HUES64 (cell line): Measurements from ENCODE around the gene SIRPG.

Experiments used
- H3K27ac ChIP-seq: 2 replicates; pipeline ENCODE4 v1.7.0; 2013; ENCODE audit warnings: low read depth, low read length, inconsistent platforms
- H3K27me3 ChIP-seq: 2 replicates; pipeline ENCODE4 v1.6.1; 2013; ENCODE audit warnings: mild to moderate bottlenecking, low read length; ENCODE audit not compliant: insufficient read depth
- H3K36me3 ChIP-seq: 2 replicates; pipeline ENCODE4 v1.6.1; 2013; ENCODE audit warnings: mild to moderate bottlenecking, low read length; ENCODE audit not compliant: insufficient read depth
- H3K4me1 ChIP-seq: 2 replicates; pipeline ENCODE4 v1.6.1; 2013; ENCODE audit warnings: mild to moderate bottlenecking, low read length, moderate library complexity; ENCODE audit not compliant: insufficient read depth
- H3K4me3 ChIP-seq: 2 replicates; pipeline ENCODE4 v1.5.1; 2013; ENCODE audit warnings: mild to moderate bottlenecking, low read length, moderate library complexity
- H3K9ac ChIP-seq: 2 replicates; pipeline ENCODE4 v1.6.1; 2013; ENCODE audit warnings: mild to moderate bottlenecking, low read depth, low read length
- H3K9me3 ChIP-seq: 2 replicates; pipeline ENCODE4 v1.6.1; 2013; ENCODE audit warnings: low read depth, low read length; ENCODE audit not compliant: insufficient read depth
- WGBS: fragments of 150-250, 120-280 bp; methylation state at CpG from one replicate; pipeline ENCODE4 v1.1.7; 2013; ENCODE audit warnings: missing lambda C conversion rate; 5-methylcytosine and 5-hydroxymethylcytosine counted together

Gene SIRPG

DNA sequence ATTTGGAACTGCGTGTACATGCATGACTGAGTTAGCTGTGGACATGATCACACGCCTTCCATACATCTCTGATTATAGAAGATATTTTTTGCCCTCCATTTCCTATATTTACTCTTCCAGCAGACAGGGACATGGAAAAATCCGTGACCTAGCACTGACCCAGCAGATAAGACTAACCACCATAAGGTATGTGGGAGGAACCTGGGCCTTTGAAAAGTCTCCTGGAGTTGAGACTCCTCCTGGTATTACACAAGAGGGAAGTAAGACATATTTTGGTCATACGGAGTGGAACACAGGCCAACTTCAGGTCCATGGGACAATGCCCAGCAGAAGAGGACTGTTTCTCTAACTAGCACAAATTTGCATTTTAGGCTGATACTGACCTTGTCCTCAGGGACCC is 24.0 kb downstream of the SIRPG start:
- Histone ChIP-seq H3K4me1 (peaks cover 8% of the 10 kb centered on the region; the same call in 1 of the 2 replicates), H3K9ac (no peak overlapping the region), H3K9me3 (no peaks in the 10 kb centered on the region), H3K4me3 (no peak overlapping the region), H3K36me3 (no peaks in the 10 kb centered on the region), H3K27ac (no peak overlapping the region), H3K27me3 (no peaks in the 10 kb centered on the region)
- 95% methylated on average over 4 of the region's 4 CpGs for WGBS

DNA sequence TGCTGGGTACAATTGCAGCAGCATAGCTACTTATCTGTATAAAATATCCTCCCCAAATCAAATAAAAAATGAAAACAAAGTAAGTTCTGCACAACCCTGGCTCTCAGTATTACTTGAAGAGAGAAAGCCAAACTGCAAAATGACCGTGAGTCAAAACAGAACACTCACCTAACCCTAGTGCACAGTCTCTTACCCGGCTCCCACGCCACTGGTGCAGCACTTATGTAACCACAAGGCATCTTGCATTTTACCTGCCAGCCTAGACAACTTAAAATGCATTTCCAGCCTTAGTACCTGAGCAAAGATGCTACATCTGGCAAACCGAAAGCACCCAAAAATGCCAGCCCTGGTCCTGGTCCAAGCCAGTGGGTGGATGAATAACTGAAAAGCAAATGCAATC is 25.4 kb downstream of the SIRPG start:
- no peaks in the 10 kb centered on the region for H3K9me3 ChIP-seq
- H3K4me3 ChIP-seq: no peak overlapping the region
- H3K27ac ChIP-seq: no peak overlapping the region
- no peaks in the 10 kb centered on the region for H3K36me3 ChIP-seq
- H3K4me1 ChIP-seq: peaks cover 8% of the 10 kb centered on the region; the same call in 1 of the 2 replicates
- no peak overlapping the region for H3K9ac ChIP-seq
- no peaks in the 10 kb centered on the region for H3K27me3 ChIP-seq
- 92% methylated on average over 4 of the region's 4 CpGs for WGBS

DNA sequence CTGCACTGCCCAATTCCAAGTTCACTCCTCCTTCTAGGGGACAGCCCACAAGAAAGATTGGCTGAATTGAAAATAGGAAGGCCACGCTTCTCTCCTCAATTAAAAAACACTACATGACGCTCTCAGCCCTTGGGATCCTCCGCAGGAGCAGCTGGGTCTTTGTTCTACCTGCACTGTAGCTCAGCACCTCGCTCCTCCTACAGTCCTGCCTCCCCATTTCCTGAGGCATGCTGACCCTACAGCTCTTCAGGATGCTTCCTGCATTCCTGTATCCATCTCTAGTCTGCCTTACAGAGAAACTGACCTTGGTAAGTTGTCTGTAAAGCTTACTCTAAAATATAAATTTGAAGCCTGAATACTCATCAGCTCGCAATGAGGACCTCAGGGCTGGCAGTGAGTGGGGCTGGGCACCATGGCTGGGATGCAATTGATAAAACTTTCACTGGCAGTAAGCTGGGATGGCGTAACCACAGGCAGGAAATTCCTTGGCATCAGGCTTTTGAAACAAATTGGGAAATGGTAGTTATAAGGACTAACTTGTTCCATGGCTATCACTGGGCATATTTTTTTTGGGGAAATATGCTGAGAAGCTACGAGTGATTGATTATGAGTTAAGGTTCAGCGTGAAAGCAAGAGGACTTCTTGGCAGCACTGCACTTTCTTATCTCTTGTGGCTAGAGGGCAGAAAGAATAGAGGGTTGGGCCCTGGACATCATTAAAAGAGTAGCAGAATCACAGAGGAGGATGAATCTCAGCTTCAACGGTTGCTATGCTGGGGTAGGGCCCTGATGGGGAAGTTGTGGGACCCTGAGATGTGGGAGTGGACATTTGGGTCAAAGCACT is 26.0 kb downstream of the SIRPG start:
- Histone ChIP-seq H3K9me3 (no peaks in the 10 kb centered on the region), H3K36me3 (no peaks in the 10 kb centered on the region), H3K27ac (no peak overlapping the region), H3K4me3 (no peak overlapping the region), H3K27me3 (no peaks in the 10 kb centered on the region), H3K9ac (no peak overlapping the region), H3K4me1 (peaks cover 8% of the 10 kb centered on the region; the same call in 1 of the 2 replicates)
- WGBS: 68% methylated on average over 9 of the region's 9 CpGs

DNA sequence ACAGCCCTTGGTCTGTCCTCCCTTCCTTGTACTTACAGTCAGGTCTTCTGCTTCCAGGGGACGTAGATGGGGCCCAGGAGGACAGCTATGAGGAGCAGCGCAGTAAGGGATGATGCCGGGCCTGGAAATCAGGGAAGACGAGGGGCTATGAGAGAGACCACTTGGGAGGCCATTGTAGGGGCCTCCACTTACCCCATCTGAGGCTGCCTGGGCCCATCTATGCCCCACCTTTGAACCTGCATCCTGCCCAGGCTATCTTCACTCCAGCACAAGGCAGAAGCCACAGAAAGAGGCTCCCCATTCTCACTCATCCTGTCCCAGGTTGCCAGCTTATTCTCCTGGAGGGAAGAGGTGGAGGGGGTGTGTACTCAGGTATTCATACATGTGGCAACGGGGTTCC is 27.4 kb downstream of the SIRPG start:
- no peaks in the 10 kb centered on the region for H3K36me3 ChIP-seq
- H3K9me3 ChIP-seq: no peaks in the 10 kb centered on the region
- peaks cover 8% of the 10 kb centered on the region; the same call in 1 of the 2 replicates for H3K4me1 ChIP-seq
- H3K27ac ChIP-seq: no peak overlapping the region
- H3K4me3 ChIP-seq: no peak overlapping the region
- no peak overlapping the region for H3K9ac ChIP-seq
- 91% methylated on average over 5 of the region's 5 CpGs for WGBS
- no peaks in the 10 kb centered on the region for H3K27me3 ChIP-seq

DNA sequence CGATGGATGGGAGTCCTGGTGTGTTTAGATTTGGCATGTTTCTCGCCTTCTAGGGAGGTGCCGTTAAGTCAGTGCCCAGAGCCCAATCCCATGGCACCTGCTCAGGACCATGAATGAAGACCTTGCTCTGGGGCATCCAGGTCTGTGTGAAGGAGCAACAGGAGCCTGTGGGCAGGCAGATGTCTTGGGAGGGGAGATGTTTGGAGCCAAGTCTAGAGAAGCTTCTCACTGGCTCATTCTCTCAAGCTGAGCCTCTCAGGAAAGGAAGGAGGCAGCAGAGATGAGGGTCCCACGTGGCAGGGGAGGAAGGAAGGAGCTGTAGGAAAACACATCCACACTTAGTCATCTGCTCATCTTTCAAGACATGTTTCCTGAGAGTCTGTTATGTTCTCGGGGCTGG is 28.3 kb downstream of the SIRPG start:
- no peak overlapping the region for H3K4me3 ChIP-seq
- 95% methylated on average over 5 of the region's 5 CpGs for WGBS
- peaks cover 8% of the 10 kb centered on the region; the same call in 1 of the 2 replicates for H3K4me1 ChIP-seq
- no peaks in the 10 kb centered on the region for H3K36me3 ChIP-seq
- H3K27me3 ChIP-seq: no peaks in the 10 kb centered on the region
- no peak overlapping the region for H3K9ac ChIP-seq
- H3K27ac ChIP-seq: no peak overlapping the region
- no peaks in the 10 kb centered on the region for H3K9me3 ChIP-seq

DNA sequence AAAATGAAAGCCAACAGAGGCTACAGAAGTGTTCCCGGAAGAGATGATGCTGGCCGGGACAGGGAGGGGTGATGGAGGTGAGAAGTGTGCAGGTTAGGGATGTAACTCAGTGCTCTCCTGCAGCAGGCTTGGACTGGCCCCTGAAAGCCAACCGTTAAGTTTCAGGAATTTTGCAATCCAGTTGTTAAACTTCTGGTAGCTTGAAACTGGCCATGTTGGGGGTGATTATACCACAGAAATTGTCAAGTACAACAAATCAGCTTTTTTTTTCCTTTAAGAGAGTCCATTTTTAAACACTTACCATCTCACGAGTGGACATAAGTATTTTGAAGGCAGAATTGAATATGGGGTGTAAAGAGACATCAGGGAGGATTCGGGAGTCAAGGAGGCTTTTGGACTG is 29.0 kb downstream of the SIRPG start:
- Histone ChIP-seq H3K4me1 (peaks cover 11% of the 10 kb centered on the region), H3K27ac (no peak overlapping the region), H3K9me3 (no peaks in the 10 kb centered on the region)

DNA sequence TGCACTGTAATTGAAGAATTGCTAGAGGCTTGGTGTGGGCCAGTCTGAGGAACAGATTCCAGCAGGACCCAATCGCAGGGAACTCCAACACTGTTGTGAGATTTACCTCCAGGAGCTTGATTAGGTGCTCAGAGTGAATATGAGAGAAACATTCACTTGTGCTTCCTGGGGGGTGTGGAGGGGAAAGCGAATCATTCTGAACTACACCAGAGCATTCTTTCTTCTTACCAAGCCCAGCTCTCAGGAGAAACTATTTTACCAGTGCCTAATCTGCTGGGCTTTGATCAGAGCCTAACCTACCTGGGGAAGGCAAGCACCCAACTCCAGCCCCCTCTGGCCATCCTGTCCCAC is 30.4 kb downstream of the SIRPG start:
- Histone ChIP-seq H3K27me3 (no peaks in the 10 kb centered on the region), H3K9me3 (no peaks in the 10 kb centered on the region), H3K9ac (no peak overlapping the region), H3K36me3 (no peaks in the 10 kb centered on the region), H3K4me1 (peaks cover 13% of the 10 kb centered on the region), H3K4me3 (no peak overlapping the region), H3K27ac (no peak overlapping the region)
- WGBS: 77% methylated on average over 2 of the region's 2 CpGs

More for the DNA sequence above, 29.0 kb downstream of the SIRPG start:
- Histone ChIP-seq H3K9ac (no peak overlapping the region), H3K27me3 (no peaks in the 10 kb centered on the region), H3K36me3 (no peaks in the 10 kb centered on the region), H3K4me3 (no peak overlapping the region)
- WGBS: 91% methylated on average over 5 of the region's 5 CpGs

DNA sequence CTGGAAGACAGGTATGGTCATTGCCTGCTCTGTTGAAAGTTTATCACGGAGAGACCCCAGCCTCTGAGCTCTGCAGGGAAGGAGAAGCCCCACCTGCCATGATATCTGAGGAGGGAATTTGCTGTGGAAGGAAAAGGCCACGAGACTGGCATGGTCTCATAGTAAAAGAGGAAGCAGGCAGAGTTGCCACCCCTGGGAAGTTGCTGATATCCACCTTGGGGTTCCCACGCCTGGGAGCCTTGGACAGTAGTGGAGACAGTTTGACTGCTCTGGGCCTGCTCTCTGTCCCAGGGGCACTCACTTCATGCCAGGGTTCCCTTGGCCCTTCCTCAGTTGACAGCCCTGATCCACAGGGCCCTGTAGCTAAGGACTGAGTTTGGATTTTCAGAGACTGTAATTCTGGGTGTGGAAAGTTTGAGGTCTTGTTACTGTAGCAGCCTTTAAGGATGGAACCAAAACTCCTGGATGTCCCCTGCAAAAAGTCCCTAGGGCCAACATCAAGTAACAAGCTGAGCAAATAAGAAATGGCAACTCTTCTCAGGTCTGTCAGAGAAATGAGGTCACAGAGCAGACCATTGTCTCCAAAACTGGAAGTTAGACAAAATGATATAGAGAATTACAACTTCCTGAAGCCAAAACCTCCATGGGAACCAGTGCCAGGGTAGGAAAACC is 30.9 kb downstream of the SIRPG start:
- H3K4me1 ChIP-seq: peaks cover 13% of the 10 kb centered on the region
- H3K27ac ChIP-seq: no peak overlapping the region
- H3K9me3 ChIP-seq: no peaks in the 10 kb centered on the region
- H3K9ac ChIP-seq: no peak overlapping the region
- WGBS: 91% methylated on average over 3 of the region's 3 CpGs
- no peaks in the 10 kb centered on the region for H3K27me3 ChIP-seq
- H3K36me3 ChIP-seq: no peaks in the 10 kb centered on the region
- no peak overlapping the region for H3K4me3 ChIP-seq

DNA sequence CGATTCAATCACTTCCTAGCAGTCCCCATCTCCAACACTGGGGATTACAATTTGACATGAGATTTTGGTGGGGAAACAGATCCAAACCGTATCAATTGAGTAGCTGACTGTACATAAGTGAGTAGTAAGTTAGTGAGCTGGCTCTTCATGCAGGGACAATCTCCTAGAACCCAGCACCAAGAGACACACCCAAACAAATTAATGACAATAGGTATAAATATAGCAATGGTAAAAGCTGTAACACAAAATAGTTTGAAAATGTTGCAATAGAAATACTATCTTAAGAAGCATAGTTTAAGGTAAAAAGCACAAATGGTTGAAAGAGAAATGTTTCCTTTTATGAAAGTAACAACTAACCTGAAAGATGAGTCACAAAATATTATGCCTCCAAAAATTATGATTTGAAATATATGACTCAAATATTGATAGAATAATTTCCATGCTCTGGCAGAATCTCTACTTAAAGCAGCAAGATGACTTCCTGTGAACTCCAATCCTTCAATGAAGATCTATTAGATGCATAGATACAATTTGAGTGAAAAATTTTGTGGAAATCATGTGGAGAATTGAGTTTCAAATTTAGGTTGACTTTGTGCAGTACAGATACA is 32.4 kb downstream of the SIRPG start:
- Histone ChIP-seq H3K4me1 (peaks cover 5% of the 10 kb centered on the region; the same call in 1 of the 2 replicates), H3K27ac (no peak overlapping the region), H3K27me3 (no peaks in the 10 kb centered on the region), H3K36me3 (no peaks in the 10 kb centered on the region), H3K9me3 (no peaks in the 10 kb centered on the region), H3K9ac (no peak overlapping the region), H3K4me3 (no peak overlapping the region)
- 77% methylated on average over 2 of the region's 2 CpGs for WGBS

DNA sequence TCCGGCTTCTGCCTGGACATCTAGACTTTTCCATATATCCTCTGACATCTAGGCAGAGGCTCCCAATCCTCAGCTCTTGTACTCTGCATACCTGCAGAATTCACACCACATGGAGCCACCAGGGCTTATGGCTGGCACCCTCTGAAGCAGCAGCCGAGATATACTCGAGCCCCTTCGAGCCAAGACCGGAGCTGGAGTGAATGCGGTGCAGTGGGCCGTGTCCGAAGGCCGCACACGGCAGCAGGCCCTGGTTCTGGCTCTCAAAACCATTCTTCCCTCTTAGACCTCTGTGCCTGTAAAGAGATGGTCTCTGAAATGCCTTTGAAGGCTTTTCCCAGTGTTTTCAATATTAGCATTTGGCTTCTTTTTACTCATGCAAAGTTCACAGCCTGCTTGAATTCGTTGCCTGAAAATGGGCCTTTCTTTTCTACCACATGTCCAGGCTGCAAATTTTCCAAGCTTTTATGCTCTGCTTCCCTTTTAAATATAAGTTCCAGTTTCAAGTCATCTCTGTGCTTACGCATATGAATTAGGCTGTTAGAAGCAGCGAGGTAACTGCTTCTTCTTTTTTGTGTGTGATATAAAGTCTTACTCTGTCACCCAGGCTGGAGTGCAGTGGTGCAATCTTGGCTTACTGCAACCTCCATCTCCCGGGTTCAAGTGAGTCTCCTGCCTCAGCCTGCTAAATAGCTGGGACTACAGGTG is 33.9 kb downstream of the SIRPG start:
- 90% methylated on average over 14 of the region's 14 CpGs for WGBS
- no peak overlapping the region for H3K9ac ChIP-seq
- no peaks in the 10 kb centered on the region for H3K27me3 ChIP-seq
- 0 out of 2 replicates have a peak, but pooled peaks cover 5% of the 10 kb centered on the region for H3K9me3 ChIP-seq
- H3K4me3 ChIP-seq: no peak overlapping the region
- H3K36me3 ChIP-seq: no peaks in the 10 kb centered on the region
- no peak overlapping the region for H3K27ac ChIP-seq
- H3K4me1 ChIP-seq: peaks cover 5% of the 10 kb centered on the region; the same call in 1 of the 2 replicates

DNA sequence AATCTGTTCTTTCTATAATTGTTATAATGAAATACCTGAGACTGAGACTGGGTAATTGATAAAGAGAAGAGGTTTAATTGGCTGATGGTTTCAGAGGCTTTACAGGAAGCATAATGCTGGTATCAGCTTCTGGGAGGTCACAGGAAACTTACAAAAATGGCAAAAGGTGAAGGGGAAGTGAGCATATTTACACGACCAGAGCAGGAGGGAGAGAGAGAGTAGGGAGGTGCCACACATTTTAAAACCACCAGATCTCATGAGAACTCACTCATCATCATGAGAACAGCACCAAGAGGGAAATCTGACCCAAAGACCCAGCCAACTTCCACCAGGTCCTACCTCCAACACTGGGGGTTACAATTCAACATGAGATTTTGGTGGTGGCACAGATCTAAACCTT is 35.1 kb downstream of the SIRPG start:
- WGBS: no CpG with 5 or more reads among the region's 1 CpG

More for the DNA sequence above, 35.1 kb downstream of the SIRPG start:
- Histone ChIP-seq H3K4me3 (no peak overlapping the region), H3K9ac (no peak overlapping the region), H3K4me1 (peaks cover 5% of the 10 kb centered on the region; the same call in 1 of the 2 replicates), H3K27me3 (no peaks in the 10 kb centered on the region), H3K27ac (no peak overlapping the region), H3K36me3 (no peaks in the 10 kb centered on the region), H3K9me3 (0 out of 2 replicates have a peak, but pooled peaks cover 5% of the 10 kb centered on the region)
